HEK293T (cell line): ENCODE data around the gene COMMD10.

Experiments
- ARNT ChIP-seq: fragments of 450-650 bp; IDR thresholded peaks from 2 replicates; pipeline ENCODE4 v1.6.1; 2017; ENCODE audit warnings: mild to moderate bottlenecking
- ELF4 ChIP-seq: fragments of 450-650 bp; IDR thresholded peaks from 2 replicates; pipeline ENCODE4 v1.6.1; 2017; ENCODE audit warnings: antibody characterized with exemption
- FOXK2 ChIP-seq: fragments of 450-650 bp; IDR thresholded peaks from 2 replicates; pipeline ENCODE4 v1.6.1; 2016; ENCODE audit warnings: mild to moderate bottlenecking
- HDGF ChIP-seq: fragments of 450-650 bp; IDR thresholded peaks from 2 replicates; pipeline ENCODE4 v1.6.1; 2017; ENCODE audit warnings: antibody characterized with exemption, borderline replicate concordance
- NFRKB ChIP-seq: fragments of 450-650 bp; IDR thresholded peaks from 2 replicates; pipeline ENCODE4 v1.6.1; 2016; ENCODE audit warnings: mild to moderate bottlenecking, moderate library complexity
- PKNOX1 ChIP-seq: fragments of 450-650 bp; IDR thresholded peaks from 2 replicates; pipeline ENCODE4 v1.6.1; 2016
- TARDBP ChIP-seq: fragments of 450-650 bp; IDR thresholded peaks from 2 replicates; pipeline ENCODE4 v1.6.1; 2016

- TF ChIP-seq ELF4 (no peak), NFRKB (no peak), ARNT (no peak), HDGF (no peak), PKNOX1 (no peak), TARDBP (no peak), FOXK2 (no peak)
Observed at GRCh38 chr5:116068028-116068632, 16.7 kb upstream of the COMMD10 start.
